GM18870 (cell line): Measurements from ENCODE around the gene AUTS2.

ENCODE experiments used
- ATAC-seq: cut with Tn5 transposase; IDR thresholded peaks from one replicate; pipeline ENCODE4 v1.9.1; 2021; ENCODE audit warnings: moderate library complexity; ENCODE audit not compliant: unreplicated experiment

The AUTS2 gene

GRCh38 chr7:69813637-69814240 lies 215.5 kb downstream of the AUTS2 start:
- no peak for ATAC-seq

- ATAC-seq, result no peak
Observed at GRCh38 chr7:69814421-69814962, 216.2 kb downstream of the AUTS2 start.

GRCh38 chr7:69816501-69816900 lies 218.2 kb downstream of the AUTS2 start:
- ATAC-seq, result no peak

- ATAC-seq, result no peak
Observed at GRCh38 chr7:69817121-69817520, 218.8 kb downstream of the AUTS2 start.

GRCh38 chr7:69817841-69818635 lies 219.8 kb downstream of the AUTS2 start:
- no peak for ATAC-seq

- no peak for ATAC-seq
Observed at GRCh38 chr7:69818636-69819332, 220.5 kb downstream of the AUTS2 start.

GRCh38 chr7:69819333-69819705 lies 221.0 kb downstream of the AUTS2 start:
- no peak for ATAC-seq

- ATAC-seq, result no peak
Observed at GRCh38 chr7:69820479-69821192, 222.4 kb downstream of the AUTS2 start.

- no peak for ATAC-seq
Observed at GRCh38 chr7:69822386-69822785, 224.1 kb downstream of the AUTS2 start.

- ATAC-seq, result no peak
Observed at GRCh38 chr7:69823151-69823744, 225.0 kb downstream of the AUTS2 start.

- peak; percentile 32 for ATAC-seq
Observed at GRCh38 chr7:69825113-69825972, 227.1 kb downstream of the AUTS2 start.

GRCh38 chr7:69826283-69826682 lies 228.0 kb downstream of the AUTS2 start:
- ATAC-seq, result no peak

- no peak for ATAC-seq
Observed at GRCh38 chr7:69827140-69827539, 228.9 kb downstream of the AUTS2 start.

GRCh38 chr7:69827558-69827957 lies 229.3 kb downstream of the AUTS2 start:
- no peak for ATAC-seq

- ATAC-seq, result no peak
Observed at GRCh38 chr7:69832356-69832755, 234.1 kb downstream of the AUTS2 start.

- ATAC-seq, result no peak
Observed at GRCh38 chr7:69833964-69834363, 235.7 kb downstream of the AUTS2 start.

- no peak for ATAC-seq
Observed at GRCh38 chr7:69836702-69837101, 238.4 kb downstream of the AUTS2 start.

- ATAC-seq, result no peak
Observed at GRCh38 chr7:69837387-69838068, 239.3 kb downstream of the AUTS2 start.

GRCh38 chr7:69839782-69840181 lies 241.5 kb downstream of the AUTS2 start:
- peak; percentile 48 for ATAC-seq
